Choroid plexus epithelial cell (primary cell): ENCODE measurements around the gene MAP4K4.

Experiments
- DNase-seq: peaks from one replicate; pipeline ENCODE4 v3.0.0-alpha.2; 2010; ENCODE audit warnings: low read depth
- H3K4me3 ChIP-seq: 2 replicates; pipeline ENCODE4 v1.5.1; 2011; ENCODE audit warnings: low read depth, mild to moderate bottlenecking, control low read depth, low read length, moderate library complexity
- CTCF ChIP-seq: conservative IDR thresholded peaks from 2 replicates; pipeline ENCODE4 v1.5.1; 2011; ENCODE audit warnings: low read depth, mild to moderate bottlenecking, control low read depth, inconsistent platforms, low read length, moderate library complexity

The MAP4K4 gene

GRCh38 chr2:101781326-101781725 is 83.8 kb downstream of the MAP4K4 start:
- no peak overlapping the region for H3K4me3 ChIP-seq
- DNase-seq: no peak
- TF ChIP-seq CTCF: no peak

- H3K4me3 ChIP-seq: no peak overlapping the region
- no peak for DNase-seq
- no peak for TF ChIP-seq CTCF
These were observed 84.4 kb downstream of the MAP4K4 start for GRCh38 chr2:101781791-101782426.

- no peak overlapping the region for H3K4me3 ChIP-seq
- DNase-seq: no peak
- no peak for TF ChIP-seq CTCF
These were observed 84.9 kb downstream of the MAP4K4 start for GRCh38 chr2:101782427-101782792.

GRCh38 chr2:101787097-101787496 is 89.6 kb downstream of the MAP4K4 start:
- TF ChIP-seq CTCF: no peak
- no peak for DNase-seq
- H3K4me3 ChIP-seq: no peak overlapping the region

- no peak overlapping the region for H3K4me3 ChIP-seq
- no peak for DNase-seq
- TF ChIP-seq CTCF: no peak
These were observed 91.1 kb downstream of the MAP4K4 start for GRCh38 chr2:101788565-101788964.

- no peak overlapping the region for H3K4me3 ChIP-seq
- peak; percentile 88 for DNase-seq
- TF ChIP-seq CTCF: no peak
These were observed 91.8 kb downstream of the MAP4K4 start for GRCh38 chr2:101788995-101789970.
